Osteocyte (in vitro differentiated cells): ENCODE measurements around the gene CNR1. TPM values are rescaled to one million over a fixed set of nuclear protein-coding genes. Genes with fewer than 3 reads are reported as not detected.

ENCODE experiments used
- DNase-seq: peaks from one replicate; pipeline ENCODE4 v3.0.0; 2021; ENCODE audit warnings: mixed read lengths; ENCODE audit not compliant: unreplicated experiment; ENCODE audit errors: extremely low spot score
- H3K27ac Mint-ChIP-seq: one replicate; pipeline ENCODE4 v1.8.0; 2021; ENCODE audit warnings: mild to moderate bottlenecking, mixed read lengths; ENCODE audit not compliant: unreplicated experiment
- H3K27me3 Mint-ChIP-seq: one replicate; pipeline ENCODE4 v1.8.0; 2021; ENCODE audit warnings: mixed read lengths; ENCODE audit not compliant: unreplicated experiment
- H3K36me3 Mint-ChIP-seq: one replicate; pipeline ENCODE4 v1.8.0; 2021; ENCODE audit warnings: mixed read lengths; ENCODE audit not compliant: unreplicated experiment
- H3K4me1 Mint-ChIP-seq: one replicate; pipeline ENCODE4 v1.8.0; 2021; ENCODE audit warnings: mixed read lengths; ENCODE audit not compliant: unreplicated experiment
- H3K4me3 Mint-ChIP-seq: one replicate; pipeline ENCODE4 v1.8.0; 2021; ENCODE audit warnings: mild to moderate bottlenecking, moderate library complexity, mixed read lengths; ENCODE audit not compliant: unreplicated experiment
- H3K9me3 Mint-ChIP-seq: one replicate; pipeline ENCODE4 v1.8.0; 2021; ENCODE audit warnings: mixed read lengths; ENCODE audit not compliant: unreplicated experiment
- CTCF ChIP-seq: fragments of 200-600 bp; sonication (generic); IDR thresholded peaks from 2 replicates; pipeline ENCODE4 v1.5.0; 2021; ENCODE audit warnings: antibody characterized with exemption, mild to moderate bottlenecking, moderate library complexity
- total RNA-seq: library from RNA; stranded (reverse); gene quantifications from 2 replicates; pipeline ENCODE4 v1.2.1, GENCODE V29; 2021

The CNR1 gene
- total RNA-seq, 1 donor from 2014 or later = not detected

- TF ChIP-seq CTCF = no peak
- H3K4me3 Mint-ChIP-seq = no peak overlapping the region
Measured at GRCh38 chr6:88164061-88164460, 2.1 kb downstream of the CNR1 start.

GRCh38 chr6:88163616-88164015 is 2.5 kb downstream of the CNR1 start:
- Mint-ChIP-seq H3K36me3 (peaks cover 4% of the 10 kb centered on the region), H3K4me3 (no peak overlapping the region), H3K4me1 (peaks cover 9% of the 10 kb centered on the region), H3K27me3 (peaks cover 54% of the 10 kb centered on the region), H3K9me3 (no peaks in the 10 kb centered on the region), H3K27ac (no peak overlapping the region)
- no peak for DNase-seq
- no peak for TF ChIP-seq CTCF

More at GRCh38 chr6:88164061-88164460, 2.1 kb downstream of the CNR1 start:
- Mint-ChIP-seq H3K36me3 (peaks cover 4% of the 10 kb centered on the region), H3K27ac (no peak overlapping the region), H3K9me3 (no peaks in the 10 kb centered on the region), H3K27me3 (peaks cover 58% of the 10 kb centered on the region), H3K4me1 (peaks cover 9% of the 10 kb centered on the region)
- no peak for DNase-seq

- no peaks in the 10 kb centered on the region for H3K9me3 Mint-ChIP-seq
- TF ChIP-seq CTCF = no peak
- H3K4me1 Mint-ChIP-seq = peaks cover 5% of the 10 kb centered on the region
- no peak for DNase-seq
- peaks cover 47% of the 10 kb centered on the region for H3K27me3 Mint-ChIP-seq
- no peak overlapping the region for H3K27ac Mint-ChIP-seq
- H3K4me3 Mint-ChIP-seq = no peak overlapping the region
- no peaks in the 10 kb centered on the region for H3K36me3 Mint-ChIP-seq
Measured at GRCh38 chr6:88161940-88162339, 4.2 kb downstream of the CNR1 start.

- no peak for DNase-seq
- peaks cover 15% of the 10 kb centered on the region for H3K27me3 Mint-ChIP-seq
- no peak for TF ChIP-seq CTCF
- H3K27ac Mint-ChIP-seq = no peak overlapping the region
- H3K4me1 Mint-ChIP-seq = no peaks in the 10 kb centered on the region
- no peak overlapping the region for H3K4me3 Mint-ChIP-seq
- no peaks in the 10 kb centered on the region for H3K9me3 Mint-ChIP-seq
- no peaks in the 10 kb centered on the region for H3K36me3 Mint-ChIP-seq
Measured at GRCh38 chr6:88157106-88157505, 9.0 kb downstream of the CNR1 start.

GRCh38 chr6:88145298-88145963 is 20.7 kb downstream of the CNR1 start:
- DNase-seq = no peak
- no peak for TF ChIP-seq CTCF
- no peak overlapping the region for H3K27ac Mint-ChIP-seq
- H3K36me3 Mint-ChIP-seq = no peaks in the 10 kb centered on the region
- H3K4me1 Mint-ChIP-seq = no peaks in the 10 kb centered on the region
- H3K4me3 Mint-ChIP-seq = no peak overlapping the region
- no peaks in the 10 kb centered on the region for H3K9me3 Mint-ChIP-seq
- peaks cover 3% of the 10 kb centered on the region for H3K27me3 Mint-ChIP-seq
